GM12878 (cell line): ENCODE data around the gene PLEKHM2. TPM values are rescaled to one million over a fixed set of nuclear protein-coding genes. Genes with fewer than 3 reads are reported as not detected.

Experiments used
- ATAC-seq: fragments of 200-7000 bp; cut with Tn5 transposase; 3 replicates; pipeline ENCODE4 v1.9.1; 2020; ENCODE audit warnings: mild to moderate bottlenecking, moderate library complexity
- BruUV-seq: library from RNA; stranded (reverse); fragments of 400-500 nt; replicated peaks from 2 replicates; lab custom pipeline; 2021; lab: Mats Ljungman, UMichigan
- CTCF ChIA-PET: fragments of 300-600 bp; sonication (Branson Sonifier 250); formaldehyde crosslinking; extraction: SDS; loops from one replicate; lab custom pipeline; 2021; ENCODE audit warnings: inconsistent platforms; lab: Yijun Ruan, JAX
- POLR2A ChIA-PET: fragments of 350-600 bp; formaldehyde crosslinking; extraction: SDS; loops from one replicate; lab custom pipeline; 2021; ENCODE audit warnings: inconsistent platforms; lab: Charles Lee
- RAD21 ChIA-PET: fragments of 300-600 bp; sonication (Branson Sonifier 250); formaldehyde crosslinking; loops from one replicate; lab custom pipeline; 2023; ENCODE audit warnings: antibody characterized with exemption; ENCODE audit not compliant: unreplicated experiment; lab: Charles Lee
- SMC1A ChIA-PET: fragments of 300-600 bp; sonication (Branson Sonifier 250); formaldehyde crosslinking; loops from one replicate; lab custom pipeline; 2023; ENCODE audit not compliant: unreplicated experiment, uncharacterized antibody; lab: Charles Lee
- DNase-seq: peaks from one replicate; pipeline ENCODE4 v3.0.0-alpha.2; 2011; ENCODE audit warnings: low read depth, low spot score
- FAIRE-seq: peaks from 3 replicates; lab custom pipeline; 2011; peaks lifted over from hg19 to GRCh38; lab: Jason Lieb, UNC
- H2AFZ ChIP-seq: 2 replicates; pipeline ENCODE4 v1.6.0; 2011; ENCODE audit warnings: low read depth, low read length, control low read depth; ENCODE audit not compliant: control insufficient read depth
- H3K27ac ChIP-seq: 2 replicates; pipeline ENCODE4 v1.5.1; 2011; ENCODE audit warnings: control low read depth; ENCODE audit not compliant: control insufficient read depth, insufficient read depth
- H3K27me3 ChIP-seq, 2 experiments: replicated peaks in 1 of 2; 2 replicates each; pipeline versions ENCODE4 v1.6.0 to v1.6.1; 2011; ENCODE audit warnings: low read length in 1 of 2; ENCODE audit not compliant: control insufficient read depth in 2 of 2, insufficient read depth in 2 of 2
- H3K36me3 ChIP-seq, 2 experiments: 2 replicates each; pipeline ENCODE4 v1.5.1; 2011; ENCODE audit warnings: low read length in 1 of 2; ENCODE audit not compliant: control insufficient read depth in 2 of 2, insufficient read depth in 2 of 2
- H3K4me1 ChIP-seq: 2 replicates; pipeline ENCODE4 v1.6.1; 2011; ENCODE audit warnings: mild to moderate bottlenecking, low read length, moderate library complexity, mixed read lengths; ENCODE audit not compliant: control insufficient read depth, insufficient read depth
- H3K4me2 ChIP-seq: 2 replicates; pipeline ENCODE4 v1.6.0; 2011; ENCODE audit warnings: control low read depth; ENCODE audit not compliant: control insufficient read depth, insufficient read depth
- H3K4me3 ChIP-seq: fragments of 200-600 bp; sonication (generic); 2 replicates; pipeline ENCODE4 v1.5.1; 2016
- H3K79me2 ChIP-seq: 2 replicates; pipeline ENCODE4 v1.6.0; 2011; ENCODE audit warnings: low read length; ENCODE audit not compliant: control insufficient read depth, insufficient read depth
- H3K9ac ChIP-seq: 2 replicates; pipeline ENCODE4 v1.8.0; 2011; ENCODE audit warnings: low read length, control low read depth, mixed read lengths; ENCODE audit not compliant: control insufficient read depth, insufficient read depth
- H3K9me3 ChIP-seq: replicated peaks from 3 replicates; pipeline ENCODE4 v1.5.1; 2011; ENCODE audit warnings: mild to moderate bottlenecking, low read length; ENCODE audit not compliant: control insufficient read depth, insufficient read depth
- H4K20me1 ChIP-seq: 2 replicates; pipeline ENCODE4 v1.6.0; 2011; ENCODE audit not compliant: control insufficient read depth, insufficient read depth
- CBX3 ChIP-seq: fragments of 200-600 bp; sonication (generic); IDR thresholded peaks from 2 replicates; pipeline ENCODE4 v1.6.1; 2016; ENCODE audit warnings: low read depth, borderline replicate concordance
- CEBPB ChIP-seq, 2 experiments: fragments of 150-350 bp in 1 of 2; IDR thresholded peaks; 2 replicates each; pipeline ENCODE4 v1.6.1; 2012 to 2014; ENCODE audit warnings: low read depth in 2 of 2, low read length in 2 of 2, borderline replicate concordance in 1 of 2, inconsistent platforms in 1 of 2
- MAX ChIP-seq: IDR thresholded peaks from 2 replicates; pipeline ENCODE4 v1.6.1; 2012; ENCODE audit warnings: low read depth, low read length, improper control_type of control experiment
- NFYA ChIP-seq: IDR thresholded peaks from 2 replicates; pipeline ENCODE4 v1.6.1; 2011; ENCODE audit warnings: low read depth, mild to moderate bottlenecking, low read length, improper control_type of control experiment, borderline replicate concordance
- PAX5 ChIP-seq: IDR thresholded peaks from 2 replicates; pipeline ENCODE4 v1.6.1; 2011; ENCODE audit warnings: low read depth, low read length, borderline replicate concordance
- POLR2AphosphoS5 ChIP-seq: IDR thresholded peaks from 2 replicates; pipeline ENCODE4 v1.6.1; 2011; ENCODE audit warnings: mild to moderate bottlenecking, low read length, inconsistent platforms
- SMAD1 ChIP-seq: fragments of 450-650 bp; IDR thresholded peaks from 2 replicates; pipeline ENCODE4 v1.6.1; 2018; ENCODE audit warnings: mild to moderate bottlenecking, low read depth; ENCODE audit not compliant: partially characterized antibody
- SUZ12 ChIP-seq: fragments of 200-600 bp; sonication (generic); IDR thresholded peaks from one replicate; pipeline ENCODE4 v1.6.1; 2018; ENCODE audit warnings: antibody characterized with exemption, mild to moderate bottlenecking; ENCODE audit not compliant: unreplicated experiment
- ZNF622 ChIP-seq: fragments of 450-650 bp; IDR thresholded peaks from 2 replicates; pipeline ENCODE4 v1.6.1; 2017; ENCODE audit warnings: mild to moderate bottlenecking, inconsistent platforms
- WGBS: methylation state at CpG from one replicate; pipeline ENCODE4 v1.1.6; 2016; ENCODE audit warnings: low lambda C conversion rate; ENCODE audit not compliant: insufficient replicate concordance, insufficient coverage; ENCODE audit errors: missing lambda C conversion rate; 5-methylcytosine and 5-hydroxymethylcytosine counted together
- in situ Hi-C: fragments of 300-500 bp; cut with MboI; formaldehyde crosslinking; loops from 9 replicates; pipeline ENCODE4 v1.14.3; 2018; ENCODE audit warnings: mixed read lengths
- intact Hi-C: fragments of 100-400 bp; cut with micrococcal nuclease; formaldehyde crosslinking; loops from one replicate; pipeline ENCODE4 v1.14.2; 2022; ENCODE audit not compliant: unreplicated experiment
- polyA plus RNA-seq, 11 experiments: library from polyadenylated mRNA; depleted of rRNA in 4 of 11; unstranded in 6 of 11; stranded (reverse) in 5 of 11; fragments of >200 nt; fragmentation: Nextera tagmentation in 4 of 11; fragmentation: Illumina TruSeq in 1 of 11; extraction: Ambion mirVana in 4 of 11; extraction: Trizol in 1 of 11; gene quantifications; 1 replicate in 1 of 11; 2 replicates in 10 of 11; pipeline versions ENCODE4 v1.2.1 to v1.2.3, GENCODE V29; 2011 to 2016; ENCODE audit warnings: inconsistent platforms in 2 of 11, missing spikeins in 2 of 11, low read depth in 1 of 11
- total RNA-seq, 4 experiments: library from RNA; depleted of rRNA in 3 of 4; stranded (reverse); fragments of >200 nt in 3 of 4; fragmentation: Illumina TruSeq in 1 of 4; extraction: Trizol in 1 of 4; gene quantifications; 2 replicates each; pipeline versions ENCODE4 v1.2.1 to v1.2.3, GENCODE V29; 2013 to 2021
- TF ChIP-seq, protein P1 (sequence below): fragments of 450-650 bp; IDR thresholded peaks from 2 replicates; pipeline ENCODE4 v1.6.1; 2017; ENCODE audit warnings: antibody characterized with exemption, mild to moderate bottlenecking, moderate library complexity

Gene PLEKHM2
- total and polyA plus RNA-seq, 10 of the 15 experiments (the other 5 are each of a cell fraction or from before 2014, with no cell fraction given) = 0.37 to 55.2 (median 19.3) TPM

DNA sequence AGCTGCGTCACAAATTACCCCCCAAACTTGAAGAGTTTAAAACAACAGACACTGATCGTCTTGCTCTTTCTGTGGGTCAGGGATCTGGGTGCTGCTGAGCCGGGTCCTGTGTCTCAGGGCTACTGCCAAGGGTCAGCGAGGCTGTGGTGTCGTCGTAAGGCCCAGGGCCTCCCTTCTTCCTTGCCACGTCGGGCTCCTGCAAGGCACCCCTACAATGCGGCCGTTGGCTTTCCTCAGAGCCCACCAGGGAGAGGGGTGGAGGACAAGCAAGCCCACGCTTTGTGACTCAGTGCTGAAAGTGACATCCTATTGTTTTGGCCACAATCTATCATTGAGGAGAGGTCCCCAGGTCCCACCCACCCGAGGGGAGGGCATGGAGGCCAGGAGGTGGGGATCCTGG lies 66.8 kb downstream of the PLEKHM2 start:
- ChIA-PET POLR2A (no interaction called here), CTCF (no interaction called here), RAD21 (no interaction called here), SMC1A (no interaction called here)
- H3K4me1 ChIP-seq = 0 out of 2 replicates have a peak, but pooled peaks cover 3% of the 10 kb centered on the region
- no peaks in the 10 kb centered on the region for H3K79me2 ChIP-seq
- no peak for DNase-seq
- H3K4me2 ChIP-seq = no peak overlapping the region
- no peak overlapping the region for H2AFZ ChIP-seq
- no peak for ATAC-seq
- H3K36me3 ChIP-seq = no peaks in the 10 kb centered on the region
- no TSS peak for BruUV-seq
- H3K27me3 ChIP-seq = peaks cover 0 to 5% of the 10 kb centered on the region in 2 experiments; a peak in 2 of 4 replicates
- intact Hi-C loops = no loop called here
- no peak overlapping the region for H3K4me3 ChIP-seq
- FAIRE-seq = no peak
- no peak overlapping the region for H3K9ac ChIP-seq
- in situ Hi-C loops = no loop called here
- H4K20me1 ChIP-seq = no peaks in the 10 kb centered on the region
- H3K9me3 ChIP-seq = no peaks in the 10 kb centered on the region
- 26% methylated on average over 11 of the region's 12 CpGs for WGBS
- no peak overlapping the region for H3K27ac ChIP-seq
- TF ChIP-seq POLR2AphosphoS5 = no peak
- TF ChIP-seq CEBPB (IDR thresholded peaks at IDR 0.05; ENCODE audit: borderline replicate concordance in 1 of 2, low read depth in 2 of 2, low read length in 2 of 2) = no peak
- TF ChIP-seq SMAD1 = no peak
- TF ChIP-seq NFYA = no peak
- TF ChIP-seq SUZ12 = no peak
- TF ChIP-seq, protein P1, sequence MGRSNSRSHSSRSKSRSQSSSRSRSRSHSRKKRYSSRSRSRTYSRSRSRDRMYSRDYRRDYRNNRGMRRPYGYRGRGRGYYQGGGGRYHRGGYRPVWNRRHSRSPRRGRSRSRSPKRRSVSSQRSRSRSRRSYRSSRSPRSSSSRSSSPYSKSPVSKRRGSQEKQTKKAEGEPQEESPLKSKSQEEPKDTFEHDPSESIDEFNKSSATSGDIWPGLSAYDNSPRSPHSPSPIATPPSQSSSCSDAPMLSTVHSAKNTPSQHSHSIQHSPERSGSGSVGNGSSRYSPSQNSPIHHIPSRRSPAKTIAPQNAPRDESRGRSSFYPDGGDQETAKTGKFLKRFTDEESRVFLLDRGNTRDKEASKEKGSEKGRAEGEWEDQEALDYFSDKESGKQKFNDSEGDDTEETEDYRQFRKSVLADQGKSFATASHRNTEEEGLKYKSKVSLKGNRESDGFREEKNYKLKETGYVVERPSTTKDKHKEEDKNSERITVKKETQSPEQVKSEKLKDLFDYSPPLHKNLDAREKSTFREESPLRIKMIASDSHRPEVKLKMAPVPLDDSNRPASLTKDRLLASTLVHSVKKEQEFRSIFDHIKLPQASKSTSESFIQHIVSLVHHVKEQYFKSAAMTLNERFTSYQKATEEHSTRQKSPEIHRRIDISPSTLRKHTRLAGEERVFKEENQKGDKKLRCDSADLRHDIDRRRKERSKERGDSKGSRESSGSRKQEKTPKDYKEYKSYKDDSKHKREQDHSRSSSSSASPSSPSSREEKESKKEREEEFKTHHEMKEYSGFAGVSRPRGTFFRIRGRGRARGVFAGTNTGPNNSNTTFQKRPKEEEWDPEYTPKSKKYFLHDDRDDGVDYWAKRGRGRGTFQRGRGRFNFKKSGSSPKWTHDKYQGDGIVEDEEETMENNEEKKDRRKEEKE = no peak
- no peak for TF ChIP-seq PAX5
- TF ChIP-seq ZNF622 = no peak
- no peak for TF ChIP-seq MAX
- TF ChIP-seq CBX3 = no peak
